ENCODE results near the gene PUS7.
"Not testable (repeated sequence)": the region's sequence is repeated elsewhere in the genome, so short reads cannot be mapped to it uniquely, and the experiment has no call there.

The PUS7 gene

DNA sequence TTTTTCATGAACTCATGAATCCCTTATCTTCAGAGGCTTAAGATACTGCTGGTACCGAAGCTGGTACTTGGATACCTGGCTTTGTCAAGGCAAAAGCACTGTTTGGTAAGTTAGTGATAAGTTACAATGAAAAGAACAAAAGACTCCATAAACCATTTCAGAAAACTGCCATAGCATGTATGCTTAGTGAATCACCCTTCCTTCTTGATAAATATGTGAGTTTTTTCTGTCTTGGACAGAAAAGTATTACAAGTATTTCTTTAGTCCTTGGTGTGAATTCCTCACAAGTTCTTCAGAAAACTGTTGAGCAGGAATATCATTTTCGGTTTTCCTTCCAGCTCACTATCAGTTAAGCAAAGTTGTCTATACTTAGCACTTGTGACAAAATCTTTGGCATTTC lies 25.6 kb downstream of the PUS7 start:
- FAIRE-seq = no peak

- FAIRE-seq = no peak
These were observed 28.2 kb downstream of the PUS7 start for GRCh38 chr7:105493923-105494315.

GRCh38 chr7:105493196-105493922 lies 28.7 kb downstream of the PUS7 start:
- no peak for FAIRE-seq

- FAIRE-seq = no peak
These were observed 32.7 kb downstream of the PUS7 start for GRCh38 chr7:105489409-105489808.

GRCh38 chr7:105487579-105488571 lies 34.2 kb downstream of the PUS7 start:
- no peak for FAIRE-seq

- FAIRE-seq = no peak
These were observed 41.1 kb downstream of the PUS7 start for GRCh38 chr7:105480931-105481330.

GRCh38 chr7:105478606-105479005 lies 43.5 kb downstream of the PUS7 start:
- FAIRE-seq = no peak

GRCh38 chr7:105477908-105478307 lies 44.2 kb downstream of the PUS7 start:
- no peak for FAIRE-seq

- FAIRE-seq = no peak
These were observed 48.0 kb downstream of the PUS7 start for GRCh38 chr7:105474045-105474444.

GRCh38 chr7:105473163-105473562 lies 48.9 kb downstream of the PUS7 start:
- FAIRE-seq = no peak

- FAIRE-seq = no peak
These were observed 51.2 kb downstream of the PUS7 start for GRCh38 chr7:105470846-105471245.

DNA sequence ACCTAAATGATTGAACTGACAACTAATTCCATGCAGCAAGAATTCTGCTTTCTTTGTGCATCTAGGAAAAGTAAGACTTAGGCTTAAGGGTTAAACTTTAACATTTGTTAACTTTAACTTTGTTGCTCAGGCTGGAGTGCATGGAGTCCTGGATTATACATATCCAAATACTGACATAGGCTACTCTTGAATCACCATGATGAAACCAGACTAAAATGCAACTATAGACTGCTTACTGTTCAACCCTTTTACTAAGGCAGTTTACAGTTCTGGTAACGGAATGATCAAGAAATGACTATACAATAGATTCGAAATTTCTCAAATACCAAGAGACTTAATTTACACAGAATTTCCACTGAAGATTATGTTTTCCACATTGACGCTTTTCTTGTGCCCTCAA lies 52.0 kb downstream of the PUS7 start:
- FAIRE-seq = no peak

GRCh38 chr7:105462765-105463420 lies 59.2 kb downstream of the PUS7 start:
- no peak for FAIRE-seq

DNA sequence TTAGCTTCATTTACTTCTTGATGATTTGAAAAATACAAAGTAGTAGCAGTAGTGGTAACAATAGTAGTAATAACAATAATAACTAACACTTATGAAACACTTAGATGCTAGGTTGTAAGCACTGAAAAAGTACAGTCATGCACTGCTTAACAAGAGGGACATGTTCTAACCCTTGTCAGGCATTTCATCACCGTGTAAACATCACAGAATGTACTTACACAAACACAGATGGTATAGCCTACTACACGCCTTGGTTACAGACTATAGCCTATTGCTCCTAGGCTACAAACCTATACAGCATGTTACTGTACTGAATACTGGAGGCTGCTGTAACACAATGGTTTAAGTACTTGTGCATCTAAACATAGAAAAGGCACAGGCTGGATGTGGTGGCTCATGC lies 60.6 kb downstream of the PUS7 start:
- FAIRE-seq = no peak

- no peak for FAIRE-seq
These were observed 64.3 kb downstream of the PUS7 start for GRCh38 chr7:105457619-105458225.

DNA sequence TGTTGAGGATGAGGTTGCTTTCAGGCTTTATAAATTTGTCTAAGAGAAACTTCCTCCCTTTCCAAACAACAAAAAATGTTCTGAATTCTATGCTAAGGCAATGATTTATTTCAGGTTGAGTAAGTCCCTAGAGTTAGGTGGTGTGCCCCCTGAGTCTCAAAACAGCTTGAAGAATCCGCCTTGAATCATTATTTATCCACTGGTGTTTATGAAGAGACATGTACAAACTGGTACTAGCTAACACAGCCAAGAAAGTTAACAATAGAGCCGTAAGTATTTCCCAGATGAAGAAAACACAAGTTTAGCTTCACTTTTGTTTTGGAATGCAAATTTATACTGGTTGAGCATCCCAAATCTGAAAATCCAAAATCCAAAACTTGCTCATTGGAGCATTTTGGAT lies 67.2 kb downstream of the PUS7 start:
- FAIRE-seq = no peak

GRCh38 chr7:105454095-105454747 lies 67.8 kb downstream of the PUS7 start:
- FAIRE-seq = no peak

DNA sequence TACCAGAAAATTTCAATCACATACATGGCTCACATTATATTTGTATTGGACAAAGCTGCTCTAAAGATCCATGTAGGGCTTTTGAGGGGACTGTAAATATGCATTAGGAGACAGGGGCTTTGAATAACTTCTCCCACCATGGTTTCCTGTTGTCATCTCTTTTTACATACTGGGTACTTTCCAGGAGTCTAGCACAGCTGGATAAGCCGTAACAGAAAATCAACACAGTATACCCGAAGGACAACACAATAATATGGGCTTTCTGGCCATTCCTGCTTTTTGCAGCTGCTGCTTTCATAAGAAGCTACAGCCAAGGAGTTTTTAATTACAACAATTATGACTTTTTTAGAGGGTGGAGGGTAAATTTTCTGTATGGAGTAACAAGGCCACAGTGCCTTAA lies 70.0 kb downstream of the PUS7 start:
- FAIRE-seq = no peak

DNA sequence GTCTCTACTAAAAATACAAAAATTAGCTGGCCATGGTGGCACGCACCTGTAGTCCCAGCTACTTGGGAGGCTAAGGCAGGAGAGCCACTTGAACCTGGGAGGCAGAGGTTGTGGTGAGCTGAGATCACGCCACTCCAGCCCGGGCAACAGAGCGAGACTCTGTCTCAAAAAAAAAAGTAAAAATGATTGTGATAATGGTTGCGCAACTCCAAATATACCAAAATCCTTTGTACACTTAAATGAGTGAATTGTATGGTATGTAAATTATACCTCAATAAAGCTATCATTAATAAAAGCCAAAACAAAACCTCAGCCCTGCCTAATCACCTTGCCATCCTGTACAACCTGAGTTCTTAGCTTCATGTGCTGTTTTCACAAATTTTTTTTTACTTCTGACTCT lies 71.2 kb downstream of the PUS7 start:
- not testable (repeated sequence) for FAIRE-seq

DNA sequence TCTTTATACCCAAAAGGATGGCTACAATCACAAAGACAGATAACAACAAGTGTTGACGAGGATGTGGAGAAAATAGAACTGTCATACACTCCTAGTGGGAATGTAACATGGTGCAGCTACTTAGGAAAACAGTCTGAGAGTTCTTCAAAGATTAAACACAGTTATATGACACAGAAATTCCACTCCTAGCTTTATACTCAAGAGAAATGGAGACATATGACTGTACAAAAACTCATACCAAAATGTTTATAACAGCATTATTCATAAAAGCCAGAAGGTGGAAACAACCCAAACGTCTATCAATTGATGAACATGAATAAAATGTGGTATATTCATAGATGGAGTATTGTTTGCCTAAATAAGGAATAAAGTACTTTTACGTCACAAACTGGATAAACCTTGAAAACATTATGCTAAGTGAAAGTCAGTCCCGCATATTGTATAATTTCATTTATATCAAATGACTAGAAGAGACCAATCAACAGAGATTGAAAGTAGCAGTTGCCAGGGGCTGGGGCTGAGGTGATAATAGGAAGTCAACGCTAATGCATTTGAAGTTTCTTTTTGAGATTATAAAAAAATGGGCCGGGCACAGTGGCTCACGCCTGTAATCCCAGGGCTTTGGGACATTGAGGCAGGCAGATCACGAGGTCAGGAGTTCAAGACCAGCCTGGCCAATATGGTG lies 71.8 kb downstream of the PUS7 start:
- FAIRE-seq = no peak

GRCh38 chr7:105448181-105448580 lies 73.9 kb downstream of the PUS7 start:
- FAIRE-seq = no peak
